Panc1 (cell line): ENCODE data around the gene YY1. TPM values are rescaled to one million over a fixed set of nuclear protein-coding genes. Genes with fewer than 3 reads are reported as not detected.
A peak's percentile ranks its signal among the peaks of the same experiment; 100 is the strongest.

ENCODE experiments used
- ATAC-seq: fragments of 200-7000 bp; cut with Tn5 transposase; 2 replicates; pipeline ENCODE4 v1.9.1; 2020; ENCODE audit warnings: mild to moderate bottlenecking, moderate library complexity
- BruUV-seq: library from RNA; stranded (reverse); fragments of 400-500 nt; replicated peaks from 2 replicates; lab custom pipeline; 2021; lab: Mats Ljungman, UMichigan
- CTCF ChIA-PET: fragments of 300-600 bp; sonication (Branson Sonifier 250); formaldehyde crosslinking; loops from one replicate; lab custom pipeline; 2022; ENCODE audit warnings: antibody characterized with exemption; lab: Charles Lee
- POLR2A ChIA-PET: fragments of 300-600 bp; sonication (Branson Sonifier 250); formaldehyde crosslinking; loops from one replicate; lab custom pipeline; 2022; ENCODE audit warnings: antibody characterized with exemption; lab: Charles Lee
- DNase-seq: peaks from one replicate; pipeline ENCODE4 v3.0.0-alpha.2; 2010; ENCODE audit warnings: low read depth, low spot score
- H3K27ac ChIP-seq: 2 replicates; pipeline ENCODE4 v1.5.1; 2011; ENCODE audit warnings: mild to moderate bottlenecking, low read length, inconsistent platforms
- H3K27me3 ChIP-seq: fragments of 200-500 bp; sonication (Bioruptor generic); 2 replicates; pipeline ENCODE4 v1.6.0; 2014; ENCODE audit warnings: low read length, inconsistent platforms; ENCODE audit not compliant: control insufficient read depth, insufficient read depth
- H3K36me3 ChIP-seq: fragments of 200-500 bp; sonication (Bioruptor generic); 2 replicates; pipeline ENCODE4 v1.5.1; 2014; ENCODE audit warnings: inconsistent platforms, mild to moderate bottlenecking, low read length, moderate library complexity; ENCODE audit not compliant: control insufficient read depth, insufficient read depth
- H3K4me1 ChIP-seq: 2 replicates; pipeline ENCODE4 v1.5.1; 2011; ENCODE audit warnings: inconsistent platforms, mild to moderate bottlenecking, low read length, moderate library complexity; ENCODE audit not compliant: control insufficient read depth, insufficient read depth
- H3K4me3 ChIP-seq, 2 experiments: 2 replicates each; pipeline ENCODE4 v1.5.1; 2011 to 2012; ENCODE audit warnings: low read depth in 2 of 2, low read length in 2 of 2, mild to moderate bottlenecking in 2 of 2, inconsistent platforms in 1 of 2, moderate library complexity in 1 of 2
- H3K9me3 ChIP-seq: fragments of 200-500 bp; sonication (Bioruptor generic); 2 replicates; pipeline ENCODE4 v1.5.1; 2014; ENCODE audit warnings: low read depth, mild to moderate bottlenecking, inconsistent platforms, low read length, moderate library complexity; ENCODE audit not compliant: control insufficient read depth, insufficient read depth
- POLR2AphosphoS5 ChIP-seq: IDR thresholded peaks from 2 replicates; pipeline ENCODE4 v1.6.1; 2012; ENCODE audit warnings: mild to moderate bottlenecking, low read depth, low read length, moderate library complexity
- SIN3A ChIP-seq: IDR thresholded peaks from 2 replicates; pipeline ENCODE4 v1.6.1; 2012; ENCODE audit warnings: low read depth, mild to moderate bottlenecking, low read length, moderate library complexity, borderline replicate concordance; ENCODE audit not compliant: insufficient read depth
- TCF7L2 ChIP-seq: IDR thresholded peaks from 2 replicates; pipeline ENCODE4 v1.6.1; 2011; ENCODE audit warnings: mild to moderate bottlenecking, low read depth, low read length, inconsistent platforms
- in situ Hi-C: cut with HindIII; loops from 2 replicates; pipeline ENCODE4 v1.10.0; 2016; ENCODE audit warnings: low sequenced_read_pairs, low pct_unique_long_range_greater_than_20kb
- intact Hi-C: fragments of 100-400 bp; cut with micrococcal nuclease; formaldehyde crosslinking; loops from one replicate; pipeline ENCODE4 v1.10.0; 2022; ENCODE audit not compliant: unreplicated experiment
- total RNA-seq: library from RNA; stranded (reverse); gene quantifications from one replicate; pipeline ENCODE4 v1.2.1, GENCODE V29; 2021; ENCODE audit not compliant: unreplicated experiment
- TF ChIP-seq, protein P1 (sequence below): fragments of 450-650 bp; IDR thresholded peaks from 2 replicates; pipeline ENCODE4 v1.5.1; 2017; ENCODE audit warnings: mild to moderate bottlenecking
- TF ChIP-seq, protein P2 (sequence below), 2 experiments: IDR thresholded peaks; 2 replicates each; pipeline ENCODE4 v1.6.1; 2011 to 2012; ENCODE audit warnings: low read depth in 2 of 2, control low read depth in 1 of 2, low read length in 1 of 2, mild to moderate bottlenecking in 1 of 2, moderate library complexity in 1 of 2; ENCODE audit not compliant: insufficient read depth in 1 of 2

The YY1 gene
- total RNA-seq, 1 experiment from 2014 or later, result 71.3 TPM

DNA sequence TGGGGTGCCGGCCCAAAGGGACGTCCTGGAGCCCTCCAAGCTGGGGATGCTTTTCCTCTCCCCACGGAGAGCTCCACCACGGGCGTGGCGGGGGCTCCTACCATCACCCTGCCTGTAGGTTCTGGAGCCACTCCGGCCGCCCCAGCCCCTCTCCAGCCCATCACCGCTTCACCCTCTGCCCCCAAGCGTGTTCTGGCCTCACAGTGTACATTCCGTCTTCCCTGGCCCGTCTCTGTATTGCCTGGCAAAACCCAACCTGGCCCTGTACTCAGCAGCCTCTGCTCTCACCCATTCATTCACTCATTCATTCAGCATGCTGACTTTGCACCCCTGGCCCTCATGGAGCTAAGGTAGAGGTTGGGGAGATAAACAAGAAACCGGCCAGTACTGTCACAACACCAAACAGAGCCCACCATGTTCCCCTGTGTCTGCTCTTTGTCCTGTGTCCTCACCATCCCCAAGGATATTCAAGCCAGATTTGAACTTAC lies 47.0 kb downstream of the YY1 start:
- POLR2A ChIA-PET, result no interaction called here
- CTCF ChIA-PET, result interaction anchor here (0.7 kb wide), 1 partner anchor 10 kb away, joined by 4 read pairs; no protein-coding TSS in a partner anchor
- intact Hi-C loops (no loop called here), in situ Hi-C loops (no loop called here)
- no TSS peak for BruUV-seq
- Histone ChIP-seq H3K36me3 (no peaks in the 10 kb centered on the region), H3K27me3 (no peaks in the 10 kb centered on the region), H3K4me3 (peak overlapping the region; percentile 51 to 63; a peak in 3 of 4 replicates), H3K27ac (peak overlapping the region; percentile 65), H3K4me1 (peaks cover 38% of the 10 kb centered on the region), H3K9me3 (no peaks in the 10 kb centered on the region)
- TF ChIP-seq TCF7L2, result no peak
- TF ChIP-seq POLR2AphosphoS5, result no peak
- TF ChIP-seq, protein P1, sequence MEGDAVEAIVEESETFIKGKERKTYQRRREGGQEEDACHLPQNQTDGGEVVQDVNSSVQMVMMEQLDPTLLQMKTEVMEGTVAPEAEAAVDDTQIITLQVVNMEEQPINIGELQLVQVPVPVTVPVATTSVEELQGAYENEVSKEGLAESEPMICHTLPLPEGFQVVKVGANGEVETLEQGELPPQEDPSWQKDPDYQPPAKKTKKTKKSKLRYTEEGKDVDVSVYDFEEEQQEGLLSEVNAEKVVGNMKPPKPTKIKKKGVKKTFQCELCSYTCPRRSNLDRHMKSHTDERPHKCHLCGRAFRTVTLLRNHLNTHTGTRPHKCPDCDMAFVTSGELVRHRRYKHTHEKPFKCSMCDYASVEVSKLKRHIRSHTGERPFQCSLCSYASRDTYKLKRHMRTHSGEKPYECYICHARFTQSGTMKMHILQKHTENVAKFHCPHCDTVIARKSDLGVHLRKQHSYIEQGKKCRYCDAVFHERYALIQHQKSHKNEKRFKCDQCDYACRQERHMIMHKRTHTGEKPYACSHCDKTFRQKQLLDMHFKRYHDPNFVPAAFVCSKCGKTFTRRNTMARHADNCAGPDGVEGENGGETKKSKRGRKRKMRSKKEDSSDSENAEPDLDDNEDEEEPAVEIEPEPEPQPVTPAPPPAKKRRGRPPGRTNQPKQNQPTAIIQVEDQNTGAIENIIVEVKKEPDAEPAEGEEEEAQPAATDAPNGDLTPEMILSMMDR, result no peak
- no peak for TF ChIP-seq SIN3A
- TF ChIP-seq, protein P2, sequence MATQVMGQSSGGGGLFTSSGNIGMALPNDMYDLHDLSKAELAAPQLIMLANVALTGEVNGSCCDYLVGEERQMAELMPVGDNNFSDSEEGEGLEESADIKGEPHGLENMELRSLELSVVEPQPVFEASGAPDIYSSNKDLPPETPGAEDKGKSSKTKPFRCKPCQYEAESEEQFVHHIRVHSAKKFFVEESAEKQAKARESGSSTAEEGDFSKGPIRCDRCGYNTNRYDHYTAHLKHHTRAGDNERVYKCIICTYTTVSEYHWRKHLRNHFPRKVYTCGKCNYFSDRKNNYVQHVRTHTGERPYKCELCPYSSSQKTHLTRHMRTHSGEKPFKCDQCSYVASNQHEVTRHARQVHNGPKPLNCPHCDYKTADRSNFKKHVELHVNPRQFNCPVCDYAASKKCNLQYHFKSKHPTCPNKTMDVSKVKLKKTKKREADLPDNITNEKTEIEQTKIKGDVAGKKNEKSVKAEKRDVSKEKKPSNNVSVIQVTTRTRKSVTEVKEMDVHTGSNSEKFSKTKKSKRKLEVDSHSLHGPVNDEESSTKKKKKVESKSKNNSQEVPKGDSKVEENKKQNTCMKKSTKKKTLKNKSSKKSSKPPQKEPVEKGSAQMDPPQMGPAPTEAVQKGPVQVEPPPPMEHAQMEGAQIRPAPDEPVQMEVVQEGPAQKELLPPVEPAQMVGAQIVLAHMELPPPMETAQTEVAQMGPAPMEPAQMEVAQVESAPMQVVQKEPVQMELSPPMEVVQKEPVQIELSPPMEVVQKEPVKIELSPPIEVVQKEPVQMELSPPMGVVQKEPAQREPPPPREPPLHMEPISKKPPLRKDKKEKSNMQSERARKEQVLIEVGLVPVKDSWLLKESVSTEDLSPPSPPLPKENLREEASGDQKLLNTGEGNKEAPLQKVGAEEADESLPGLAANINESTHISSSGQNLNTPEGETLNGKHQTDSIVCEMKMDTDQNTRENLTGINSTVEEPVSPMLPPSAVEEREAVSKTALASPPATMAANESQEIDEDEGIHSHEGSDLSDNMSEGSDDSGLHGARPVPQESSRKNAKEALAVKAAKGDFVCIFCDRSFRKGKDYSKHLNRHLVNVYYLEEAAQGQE (IDR thresholded peaks at IDR 0.05; ENCODE audit: insufficient read depth in 1 of 2, low read depth in 2 of 2, low read length in 1 of 2), result no peak
- ATAC-seq (peak; percentile 3; the same call in 1 of the 2 replicates), DNase-seq (no peak)

DNA sequence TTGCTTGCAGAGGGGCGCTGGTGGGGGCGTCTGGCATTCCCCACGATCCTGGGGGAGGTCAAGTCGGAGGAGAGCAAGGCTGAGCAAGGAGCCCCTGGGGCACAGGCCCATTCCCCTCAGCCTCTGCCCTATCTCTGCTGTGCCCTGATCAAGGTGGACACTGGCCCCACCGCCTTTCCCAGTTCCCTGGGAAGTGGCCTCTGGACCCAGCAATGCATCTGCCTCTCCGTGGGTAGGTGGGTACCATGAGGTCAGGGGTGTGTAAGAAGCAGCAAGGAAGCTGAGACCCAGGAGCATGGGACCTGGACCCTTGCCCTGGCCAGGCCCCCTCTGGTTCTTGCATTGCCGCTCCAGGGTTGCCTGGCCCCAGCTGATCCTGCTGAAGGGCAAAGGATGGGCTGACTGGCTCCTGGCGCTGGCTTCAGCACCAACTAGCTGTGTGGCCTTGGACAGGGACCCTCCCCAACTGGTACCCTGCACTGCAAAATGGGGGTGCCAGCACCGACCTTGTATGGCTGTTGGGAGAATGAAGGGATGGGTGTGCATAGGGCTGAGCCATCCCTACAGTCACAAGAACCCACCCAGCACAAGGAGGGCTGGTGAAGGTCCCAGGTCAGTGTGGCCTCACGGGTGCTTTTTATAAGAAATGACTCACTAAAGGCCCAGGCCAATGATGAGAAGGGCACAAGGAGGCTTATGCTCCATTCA lies 47.7 kb downstream of the YY1 start:
- ChIA-PET POLR2A (no interaction called here), CTCF (no interaction called here)
- BruUV-seq, result no TSS peak
- H3K4me3 ChIP-seq, result no peak overlapping the region
- ATAC-seq (no peak), DNase-seq (no peak)
- intact Hi-C loops (no loop called here), in situ Hi-C loops (no loop called here)
- no peaks in the 10 kb centered on the region for H3K9me3 ChIP-seq
- H3K27me3 ChIP-seq, result no peaks in the 10 kb centered on the region
- H3K4me1 ChIP-seq, result peaks cover 31% of the 10 kb centered on the region
- H3K36me3 ChIP-seq, result no peaks in the 10 kb centered on the region
- no peak overlapping the region for H3K27ac ChIP-seq
- TF ChIP-seq, protein P2 (IDR thresholded peaks at IDR 0.05; ENCODE audit: insufficient read depth in 1 of 2, low read depth in 2 of 2, low read length in 1 of 2), result no peak
- TF ChIP-seq SIN3A (no peak), TCF7L2 (no peak)
